Effector memory CD4-positive, alpha-beta T cell (primary cell): ENCODE measurements around the gene SMYD3.
"Not testable (repeated sequence)": the region's sequence is repeated elsewhere in the genome, so short reads cannot be mapped to it uniquely, and the experiment has no call there.

ENCODE experiments used
- DNase-seq, 3 donors: peaks; one replicate each; pipeline ENCODE4 v3.0.0-alpha.2; 2020
- H3K27ac ChIP-seq: 2 replicates; pipeline ENCODE4 v1.7.0; 2013; ENCODE audit warnings: mild to moderate bottlenecking, low read length, moderate library complexity; ENCODE audit not compliant: insufficient read depth, poor library complexity, severe bottlenecking
- H3K27me3 ChIP-seq: replicated peaks from 2 replicates; pipeline ENCODE4 v1.7.0; 2013; ENCODE audit warnings: mild to moderate bottlenecking, low read length; ENCODE audit not compliant: insufficient read depth, control insufficient read depth, poor library complexity, severe bottlenecking
- H3K36me3 ChIP-seq: 2 replicates; pipeline ENCODE4 v1.7.0; 2013; ENCODE audit warnings: mild to moderate bottlenecking, low read length, moderate library complexity; ENCODE audit not compliant: control insufficient read depth, insufficient read depth
- H3K4me1 ChIP-seq: 2 replicates; pipeline ENCODE4 v1.7.0; 2013; ENCODE audit warnings: low read length, mild to moderate bottlenecking; ENCODE audit not compliant: control insufficient read depth, insufficient read depth, poor library complexity, severe bottlenecking
- H3K4me3 ChIP-seq: 2 replicates; pipeline ENCODE4 v1.7.0; 2013; ENCODE audit warnings: low read length, low read depth, mild to moderate bottlenecking; ENCODE audit not compliant: insufficient read depth, poor library complexity, severe bottlenecking
- H3K9me3 ChIP-seq: 2 replicates; pipeline ENCODE4 v1.7.0; 2013; ENCODE audit warnings: mild to moderate bottlenecking, low read length, moderate library complexity; ENCODE audit not compliant: control insufficient read depth

Gene SMYD3

DNA sequence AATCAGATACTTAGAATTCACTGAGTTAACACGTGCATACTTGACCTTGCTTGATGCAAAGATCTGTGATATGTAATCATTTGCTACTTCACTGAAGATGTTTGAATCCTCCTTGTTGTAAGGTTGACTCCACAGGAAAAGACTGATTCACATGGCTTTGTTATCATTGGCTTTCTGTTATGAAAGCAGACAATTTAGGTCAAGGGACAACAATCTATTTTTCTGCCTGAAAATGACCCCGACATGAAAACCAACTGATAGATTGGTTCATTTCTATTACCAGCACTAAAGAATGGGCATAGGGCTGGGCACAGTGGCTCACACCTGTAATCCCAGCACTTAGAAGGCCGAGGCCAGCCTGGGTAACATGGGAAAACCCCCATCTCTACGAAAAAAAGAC, 546.9 kb downstream of the SMYD3 start:
- H3K4me1 ChIP-seq: peaks cover 15% of the 10 kb centered on the region
- H3K4me3 ChIP-seq: no peak overlapping the region
- no peak for DNase-seq
- no peaks in the 10 kb centered on the region for H3K27me3 ChIP-seq
- H3K9me3 ChIP-seq: no peaks in the 10 kb centered on the region
- H3K36me3 ChIP-seq: no peaks in the 10 kb centered on the region
- no peak overlapping the region for H3K27ac ChIP-seq

DNA sequence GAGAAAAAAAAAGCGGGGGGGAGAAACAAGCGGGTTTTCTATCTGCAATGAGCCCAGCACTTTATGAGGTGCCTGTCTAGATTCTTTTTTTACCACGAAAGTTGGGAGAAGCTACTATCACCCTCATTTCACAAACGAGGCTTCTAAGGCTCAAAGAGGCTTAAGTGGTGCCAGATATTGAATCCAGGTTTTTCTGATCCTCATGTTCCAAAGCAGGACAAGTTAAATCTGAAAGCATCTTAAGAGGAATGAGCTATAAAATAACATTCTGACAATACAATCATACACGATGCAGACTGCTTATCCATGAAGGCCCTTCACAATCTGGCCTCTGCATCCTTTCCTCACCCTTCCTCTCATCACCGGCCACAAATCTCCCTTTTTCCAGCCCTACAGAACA, 549.1 kb downstream of the SMYD3 start:
- H3K9me3 ChIP-seq: no peaks in the 10 kb centered on the region
- H3K36me3 ChIP-seq: no peaks in the 10 kb centered on the region
- DNase-seq: no peak
- H3K27ac ChIP-seq: no peak overlapping the region
- no peak overlapping the region for H3K4me3 ChIP-seq
- no peaks in the 10 kb centered on the region for H3K27me3 ChIP-seq
- H3K4me1 ChIP-seq: peaks cover 20% of the 10 kb centered on the region

DNA sequence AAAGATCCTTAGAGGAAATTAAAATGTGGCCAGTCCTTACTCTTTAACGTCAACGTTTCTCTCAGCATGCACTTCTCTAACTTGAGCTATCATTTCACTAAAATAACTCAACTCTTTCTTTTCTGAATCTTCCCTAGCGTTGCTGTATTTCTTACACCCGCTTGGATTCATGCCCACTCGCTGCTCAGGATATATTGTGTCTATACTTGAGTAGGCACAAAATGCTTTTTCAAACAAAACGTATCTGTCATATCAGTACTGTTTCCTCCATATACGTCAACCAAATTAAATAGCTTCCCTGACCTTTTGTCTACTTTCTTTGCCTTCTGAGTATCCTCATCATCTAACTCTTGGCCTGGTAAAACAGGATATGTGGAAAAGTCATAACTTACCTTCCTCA, 549.7 kb downstream of the SMYD3 start:
- Histone ChIP-seq H3K27ac (no peak overlapping the region), H3K27me3 (no peaks in the 10 kb centered on the region)
- DNase-seq: no peak

DNA sequence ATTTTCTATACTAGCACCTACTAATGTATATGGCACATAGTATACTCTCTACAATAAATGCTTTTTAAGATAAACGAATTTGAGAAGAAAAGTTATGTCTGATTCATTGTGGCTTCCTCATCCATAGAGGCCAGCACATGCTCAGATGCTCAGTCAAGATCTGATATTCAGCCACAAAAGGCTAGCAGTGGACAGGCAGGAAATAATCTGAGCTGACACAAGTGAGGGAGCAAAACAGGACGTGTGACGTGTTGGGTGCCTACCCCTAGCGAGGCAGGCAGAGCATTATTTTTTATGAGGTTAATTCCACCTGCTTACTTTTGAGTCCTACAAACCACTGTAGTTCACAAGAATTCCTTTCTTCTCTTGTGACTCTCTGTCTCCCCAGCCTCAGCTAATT, 550.9 kb downstream of the SMYD3 start:
- H3K27ac ChIP-seq: peak overlapping the region; percentile 24
- no peaks in the 10 kb centered on the region for H3K9me3 ChIP-seq
- no peaks in the 10 kb centered on the region for H3K27me3 ChIP-seq
- H3K36me3 ChIP-seq: no peaks in the 10 kb centered on the region
- no peak overlapping the region for H3K4me3 ChIP-seq
- DNase-seq: peak in 2 of 3 donors; percentile 12 to 28
- H3K4me1 ChIP-seq: peaks cover 20% of the 10 kb centered on the region

More for the DNA sequence above, 549.7 kb downstream of the SMYD3 start:
- Histone ChIP-seq H3K4me3 (no peak overlapping the region), H3K9me3 (no peaks in the 10 kb centered on the region), H3K4me1 (peaks cover 20% of the 10 kb centered on the region), H3K36me3 (no peaks in the 10 kb centered on the region)

DNA sequence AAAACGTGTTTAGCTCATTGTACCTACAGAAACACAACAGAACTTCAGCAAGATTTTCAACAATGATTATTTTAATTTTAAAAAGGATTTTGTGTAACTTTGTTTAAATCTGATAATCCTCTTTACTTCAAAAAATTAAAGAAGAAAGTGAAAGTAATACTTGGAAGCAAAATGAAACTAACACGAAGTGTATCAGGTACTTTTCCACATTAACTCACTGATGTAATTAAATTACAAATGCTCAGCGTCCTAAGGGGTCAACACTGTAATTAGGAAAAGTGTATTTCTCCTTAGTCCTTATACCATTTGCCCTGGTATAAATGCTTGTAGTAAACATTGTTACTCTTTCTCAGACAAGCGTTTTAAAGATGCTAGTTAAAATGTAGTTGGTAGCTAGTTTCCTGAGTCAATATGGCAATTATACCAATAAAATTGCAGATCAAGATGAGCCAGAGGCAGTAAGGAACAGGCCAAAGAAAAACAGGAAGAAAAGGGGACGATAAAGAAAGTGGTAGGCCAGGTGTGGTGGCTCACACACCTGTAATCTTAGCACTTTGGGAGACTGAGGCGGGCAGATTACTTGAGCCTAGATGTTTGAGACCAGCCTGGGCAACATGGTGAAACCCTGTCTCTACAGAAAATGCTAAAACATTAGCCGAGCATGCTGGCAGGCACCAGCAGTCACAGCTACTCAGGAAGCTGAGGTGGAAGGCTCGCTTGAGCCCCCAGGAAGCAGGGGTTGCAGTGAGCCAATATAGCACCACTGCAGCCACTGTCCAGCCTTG, 553.0 kb downstream of the SMYD3 start:
- H3K36me3 ChIP-seq: no peaks in the 10 kb centered on the region
- H3K4me1 ChIP-seq: peaks cover 20% of the 10 kb centered on the region
- H3K27me3 ChIP-seq: no peaks in the 10 kb centered on the region
- no peak for DNase-seq
- no peaks in the 10 kb centered on the region for H3K9me3 ChIP-seq
- H3K27ac ChIP-seq: peak overlapping the region; percentile 69
- peak overlapping the region; percentile 44 for H3K4me3 ChIP-seq

DNA sequence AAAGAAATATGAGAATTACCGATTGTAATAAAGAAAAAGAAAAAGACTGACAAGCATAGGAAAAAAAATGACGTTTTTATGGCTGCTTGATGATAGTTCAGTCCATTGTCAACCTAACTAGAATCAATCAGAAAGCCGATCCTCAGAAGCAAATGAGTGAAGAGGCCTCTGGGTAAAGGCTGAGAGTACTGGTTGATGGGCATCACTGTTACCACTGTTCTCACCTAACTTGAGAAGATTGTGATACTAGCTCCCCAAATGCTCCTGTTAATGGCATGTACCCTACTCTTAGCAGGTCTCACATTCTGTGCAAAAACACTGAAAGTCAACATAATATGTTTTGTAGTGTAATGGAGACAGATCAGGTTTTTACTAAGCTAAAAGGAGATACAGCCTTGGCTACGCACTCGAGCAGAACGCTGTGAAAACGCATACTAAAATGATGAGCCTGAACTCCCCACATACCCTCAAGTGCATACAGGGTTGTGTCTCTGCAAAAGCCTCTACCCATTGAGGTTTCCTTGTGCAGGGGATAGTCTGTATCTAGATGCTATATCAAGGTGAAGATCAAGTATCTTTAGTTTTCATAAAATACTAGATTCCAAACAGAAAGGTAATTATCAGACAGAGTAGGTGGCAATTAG, 554.6 kb downstream of the SMYD3 start:
- Histone ChIP-seq H3K4me3 (no peak overlapping the region), H3K27me3 (no peaks in the 10 kb centered on the region), H3K36me3 (no peaks in the 10 kb centered on the region), H3K4me1 (peaks cover 20% of the 10 kb centered on the region), H3K9me3 (no peaks in the 10 kb centered on the region), H3K27ac (no peak overlapping the region)
- DNase-seq: no peak

DNA sequence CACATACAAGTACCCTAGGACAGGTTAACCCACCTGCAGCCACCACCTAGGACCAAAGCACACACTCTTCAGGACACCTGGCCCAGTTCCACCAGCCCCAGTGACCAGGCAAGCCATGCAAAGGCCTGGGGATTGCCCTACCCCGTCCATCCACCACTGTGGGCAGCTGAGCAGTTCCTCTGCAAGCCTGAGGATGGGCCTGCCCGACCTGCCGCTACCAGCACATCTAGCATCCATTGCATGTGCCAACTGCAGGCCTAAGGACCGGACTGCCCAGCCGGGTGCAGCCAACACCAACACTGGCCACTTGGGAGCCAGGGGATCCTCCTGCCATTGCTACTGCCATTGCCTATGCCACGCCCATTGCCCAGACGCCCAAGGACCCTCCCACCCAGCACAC, 558.3 kb downstream of the SMYD3 start:
- H3K36me3 ChIP-seq: no peaks in the 10 kb centered on the region
- no peak for DNase-seq
- no peak overlapping the region for H3K4me3 ChIP-seq

DNA sequence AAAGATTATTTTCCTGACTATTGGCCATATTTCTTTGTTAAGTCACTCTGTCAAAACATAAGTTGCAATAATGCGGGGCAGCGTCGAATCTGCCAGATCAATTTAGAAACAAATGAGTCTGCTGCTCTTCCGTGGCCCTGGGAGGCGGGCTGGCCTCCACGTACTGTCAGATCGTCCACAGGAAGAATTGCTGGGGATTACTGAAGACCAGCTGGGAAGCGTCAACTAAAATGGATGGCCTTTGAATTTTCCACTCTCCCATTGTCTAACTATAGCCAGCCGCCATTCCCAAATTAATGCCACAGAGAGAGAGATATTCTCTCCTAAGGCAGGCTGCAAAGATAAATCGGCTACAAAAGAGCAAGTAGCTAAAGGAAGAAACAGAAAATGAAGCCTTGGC, 560.2 kb downstream of the SMYD3 start:
- no peaks in the 10 kb centered on the region for H3K27me3 ChIP-seq
- H3K9me3 ChIP-seq: no peaks in the 10 kb centered on the region
- H3K4me1 ChIP-seq: no peaks in the 10 kb centered on the region
- no peak overlapping the region for H3K27ac ChIP-seq
- no peak overlapping the region for H3K4me3 ChIP-seq
- no peak for DNase-seq
- H3K36me3 ChIP-seq: no peaks in the 10 kb centered on the region

More for the DNA sequence above, 558.3 kb downstream of the SMYD3 start:
- no peaks in the 10 kb centered on the region for H3K9me3 ChIP-seq
- H3K27ac ChIP-seq: no peak overlapping the region
- H3K27me3 ChIP-seq: no peaks in the 10 kb centered on the region
- no peaks in the 10 kb centered on the region for H3K4me1 ChIP-seq

DNA sequence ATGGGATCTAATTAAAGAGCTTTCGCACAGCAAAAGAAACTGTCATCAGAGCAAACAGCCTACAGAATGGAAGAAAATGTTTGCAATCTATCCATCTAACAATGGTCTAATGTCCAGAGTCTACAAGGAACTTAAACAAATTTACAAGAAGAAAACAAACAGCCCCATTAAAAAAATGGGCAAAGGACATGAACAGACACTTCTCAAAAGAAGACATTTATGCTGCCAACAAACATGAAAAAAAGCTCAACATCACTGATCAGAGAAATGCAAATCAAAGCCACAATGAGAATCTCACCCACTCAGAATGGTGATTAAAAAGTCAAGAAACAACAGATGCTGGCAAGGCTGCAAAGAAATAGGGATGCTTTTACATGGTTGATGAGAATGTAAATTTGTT, 561.9 kb downstream of the SMYD3 start:
- not testable (repeated sequence) for H3K27me3 ChIP-seq

DNA sequence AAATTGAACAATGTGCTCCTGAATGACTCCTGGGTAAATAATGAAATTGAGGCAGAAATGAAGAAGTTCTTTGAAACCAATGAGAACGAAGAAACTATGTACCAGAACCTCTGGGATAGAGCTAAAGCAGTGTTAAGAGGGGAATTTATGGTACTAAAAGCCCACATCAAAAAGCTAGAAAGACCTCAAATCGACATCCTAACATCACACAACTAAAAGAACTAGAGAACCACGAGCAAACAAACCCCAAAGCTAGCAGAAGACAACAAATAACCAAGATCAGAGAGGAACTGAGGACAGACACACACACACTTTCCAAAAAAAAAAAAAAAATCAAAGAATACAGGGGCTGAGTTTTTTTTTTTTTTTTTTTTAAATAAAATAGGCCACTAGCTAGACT, 564.2 kb downstream of the SMYD3 start:
- no peaks in the 10 kb centered on the region for H3K9me3 ChIP-seq
- H3K27ac ChIP-seq: no peak overlapping the region
- no peaks in the 10 kb centered on the region for H3K4me1 ChIP-seq
- no peaks in the 10 kb centered on the region for H3K36me3 ChIP-seq
- no peaks in the 10 kb centered on the region for H3K27me3 ChIP-seq
- no peak overlapping the region for H3K4me3 ChIP-seq
- no peak for DNase-seq

More for the DNA sequence above, 561.9 kb downstream of the SMYD3 start:
- H3K36me3 ChIP-seq, DNase-seq, H3K4me3 ChIP-seq, H3K4me1 ChIP-seq, H3K9me3 ChIP-seq, H3K27ac ChIP-seq: not testable (repeated sequence)
